Measurements from ENCODE around the gene FHIT.

The FHIT gene

DNA sequence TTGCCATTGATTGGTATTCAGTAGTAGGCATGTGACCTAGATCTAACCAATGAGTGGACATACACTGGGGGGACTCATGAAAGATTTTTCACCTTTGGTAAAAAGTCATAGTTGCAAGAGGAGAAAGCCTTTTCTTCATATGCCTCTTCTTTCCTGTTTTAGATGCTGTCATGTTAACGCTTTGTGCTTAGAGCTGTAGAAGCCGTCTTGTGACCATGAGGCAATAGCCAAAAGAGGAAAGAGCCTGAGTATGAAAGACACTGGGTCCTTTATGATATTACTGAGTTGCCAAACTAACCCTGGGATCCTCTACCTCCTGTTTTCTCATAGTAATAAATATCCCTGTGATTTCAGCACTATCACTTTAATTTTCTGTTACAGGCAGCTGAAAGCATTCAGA, 396.0 kb downstream of the FHIT start:
- Histone ChIP-seq H3K27ac (no peak overlapping the region), H2AFZ (no peak overlapping the region), H3K36me3 (ENCODE audit: control insufficient read depth, insufficient read depth, low read length) (no peaks in the 10 kb centered on the region), H3K27me3 (ENCODE audit: control insufficient read depth, insufficient read depth, low read length) (no peaks in the 10 kb centered on the region), H3K9ac (no peak overlapping the region), H3K79me2 (no peaks in the 10 kb centered on the region), H3K9me3 (ENCODE audit: control insufficient read depth, low read length) (no peaks in the 10 kb centered on the region), H3K4me2 (ENCODE audit: low read length) (no peak overlapping the region), H3K4me3 (ENCODE audit: low read depth, low read length) (no peak overlapping the region), H3K4me1 (no peaks in the 10 kb centered on the region)
- TF ChIP-seq CTCF (IDR thresholded peaks at IDR 0.05): no peak

DNA sequence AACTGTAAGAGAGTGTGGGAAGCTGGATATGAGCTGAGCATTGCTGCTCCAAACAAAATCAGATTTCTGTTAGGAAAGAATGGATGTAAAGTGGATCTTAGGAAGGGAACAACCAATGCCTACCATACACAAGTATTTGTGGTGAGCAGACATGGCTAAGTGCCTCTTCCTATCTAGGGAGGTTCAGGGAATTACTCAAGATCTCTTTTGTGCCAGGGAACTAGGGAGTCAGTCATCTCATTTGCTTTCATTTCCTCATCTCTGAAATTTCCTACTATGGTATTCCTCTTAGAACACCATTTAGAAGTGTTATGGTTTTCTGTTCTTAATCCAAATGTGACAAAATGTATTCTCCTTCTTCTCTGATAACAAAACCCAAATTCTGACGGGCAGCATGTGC, 396.5 kb downstream of the FHIT start:
- no peak for TF ChIP-seq CTCF (IDR thresholded peaks at IDR 0.05)
- H3K36me3 ChIP-seq (ENCODE audit: control insufficient read depth, insufficient read depth, low read length): no peaks in the 10 kb centered on the region
- H3K4me2 ChIP-seq (ENCODE audit: low read length): no peak overlapping the region
- H2AFZ ChIP-seq: no peak overlapping the region
- no peak overlapping the region for H3K9ac ChIP-seq
- no peaks in the 10 kb centered on the region for H3K79me2 ChIP-seq
- no peaks in the 10 kb centered on the region for H3K4me1 ChIP-seq
- no peaks in the 10 kb centered on the region for H3K9me3 ChIP-seq (ENCODE audit: control insufficient read depth, low read length)
- no peaks in the 10 kb centered on the region for H3K27me3 ChIP-seq (ENCODE audit: control insufficient read depth, insufficient read depth, low read length)
- H3K27ac ChIP-seq: no peak overlapping the region
- no peak overlapping the region for H3K4me3 ChIP-seq (ENCODE audit: low read depth, low read length)

- Histone ChIP-seq H3K36me3 (ENCODE audit: control insufficient read depth, insufficient read depth, low read length) (no peaks in the 10 kb centered on the region), H3K4me3 (ENCODE audit: low read depth, low read length) (no peak overlapping the region), H2AFZ (no peak overlapping the region), H3K9me3 (ENCODE audit: control insufficient read depth, low read length) (no peaks in the 10 kb centered on the region), H3K4me1 (peaks cover 4% of the 10 kb centered on the region), H3K27me3 (ENCODE audit: control insufficient read depth, insufficient read depth, low read length) (no peaks in the 10 kb centered on the region), H3K79me2 (no peaks in the 10 kb centered on the region), H3K27ac (no peak overlapping the region), H3K9ac (no peak overlapping the region), H3K4me2 (ENCODE audit: low read length) (no peak overlapping the region)
- TF ChIP-seq CTCF (IDR thresholded peaks at IDR 0.05): no peak
Measured at GRCh38 chr3:60847791-60848190, 403.5 kb downstream of the FHIT start.

GRCh38 chr3:60844256-60844655, 407.0 kb downstream of the FHIT start:
- Histone ChIP-seq H3K4me2 (ENCODE audit: low read length) (no peak overlapping the region), H3K9ac (no peak overlapping the region), H3K4me1 (peaks cover 4% of the 10 kb centered on the region), H3K27me3 (ENCODE audit: control insufficient read depth, insufficient read depth, low read length) (no peaks in the 10 kb centered on the region), H3K27ac (no peak overlapping the region), H3K36me3 (ENCODE audit: control insufficient read depth, insufficient read depth, low read length) (no peaks in the 10 kb centered on the region), H3K4me3 (ENCODE audit: low read depth, low read length) (no peak overlapping the region), H2AFZ (no peak overlapping the region), H3K79me2 (no peaks in the 10 kb centered on the region), H3K9me3 (ENCODE audit: control insufficient read depth, low read length) (no peaks in the 10 kb centered on the region)
- TF ChIP-seq CTCF (IDR thresholded peaks at IDR 0.05): no peak

- TF ChIP-seq CTCF (IDR thresholded peaks at IDR 0.05): no peak
- no peak overlapping the region for H3K4me3 ChIP-seq (ENCODE audit: low read depth, low read length)
- no peak overlapping the region for H3K9ac ChIP-seq
- no peak overlapping the region for H3K27ac ChIP-seq
- peaks cover 4% of the 10 kb centered on the region for H3K4me1 ChIP-seq
- no peaks in the 10 kb centered on the region for H3K9me3 ChIP-seq (ENCODE audit: control insufficient read depth, low read length)
- H3K79me2 ChIP-seq: no peaks in the 10 kb centered on the region
- no peak overlapping the region for H2AFZ ChIP-seq
- no peak overlapping the region for H3K4me2 ChIP-seq (ENCODE audit: low read length)
- no peaks in the 10 kb centered on the region for H3K36me3 ChIP-seq (ENCODE audit: control insufficient read depth, insufficient read depth, low read length)
- no peaks in the 10 kb centered on the region for H3K27me3 ChIP-seq (ENCODE audit: control insufficient read depth, insufficient read depth, low read length)
Measured at GRCh38 chr3:60841355-60841754, 409.9 kb downstream of the FHIT start.
